ENCODE results near the gene KHSRP.
A peak's percentile ranks its signal among the peaks of the same experiment; 100 is the strongest.
"Not testable (repeated sequence)": the region's sequence is repeated elsewhere in the genome, so short reads cannot be mapped to it uniquely, and the experiment has no call there.

Gene KHSRP

GRCh38 chr19:6417713-6418561, 6.7 kb downstream of the KHSRP start:
- no peak for DNase-seq

GRCh38 chr19:6416658-6417405, 7.8 kb downstream of the KHSRP start:
- DNase-seq, result no peak

- no peak for DNase-seq
Measured at GRCh38 chr19:6415591-6416190, 8.9 kb downstream of the KHSRP start.

- no peak for DNase-seq
Measured at GRCh38 chr19:6414793-6415590, 9.6 kb downstream of the KHSRP start.

GRCh38 chr19:6413721-6414643, 10.6 kb downstream of the KHSRP start:
- DNase-seq, result no peak

- no peak for DNase-seq
Measured at GRCh38 chr19:6413291-6413690, 11.3 kb downstream of the KHSRP start.

GRCh38 chr19:6412447-6413091, 12.0 kb downstream of the KHSRP start:
- DNase-seq, result peak; percentile 11

- DNase-seq, result no peak
Measured at GRCh38 chr19:6412061-6412446, 12.6 kb downstream of the KHSRP start.

- no peak for DNase-seq
Measured at GRCh38 chr19:6409346-6409745, 15.3 kb downstream of the KHSRP start.

- DNase-seq, result no peak
Measured at GRCh38 chr19:6406401-6406800, 18.2 kb downstream of the KHSRP start.

- peak; percentile 73 for DNase-seq
Measured at GRCh38 chr19:6402837-6403608, 21.6 kb downstream of the KHSRP start.

- no peak for DNase-seq
Measured at GRCh38 chr19:6402058-6402457, 22.6 kb downstream of the KHSRP start.

- DNase-seq, result not testable (repeated sequence)
Measured at GRCh38 chr19:6400062-6400944, 24.3 kb downstream of the KHSRP start.

GRCh38 chr19:6396305-6396704, 28.3 kb downstream of the KHSRP start:
- no peak for DNase-seq

GRCh38 chr19:6394831-6395230, 29.8 kb downstream of the KHSRP start:
- DNase-seq, result no peak

GRCh38 chr19:6393983-6394412, 30.6 kb downstream of the KHSRP start:
- DNase-seq, result no peak

- peak; percentile 97 for DNase-seq
Measured at GRCh38 chr19:6393074-6393982, 31.3 kb downstream of the KHSRP start, which contains the start of gene GTF2F1. TSS of gene GTF2F1 (minus strand) at chr19:6393164. CDS start at chr19:6392995, 169 bp downstream.

Data from fibroblast of skin of right biceps (primary cell).